GM21447 (cell line): ENCODE data around the gene ELMOD2.
A peak's percentile ranks its signal among the peaks of the same experiment; 100 is the strongest.
"Not testable (repeated sequence)": the region's sequence is repeated elsewhere in the genome, so short reads cannot be mapped to it uniquely, and the experiment has no call there.

Experiments used
- ATAC-seq: cut with Tn5 transposase; IDR thresholded peaks from one replicate; pipeline ENCODE4 v1.9.1; 2021; ENCODE audit not compliant: unreplicated experiment

ELMOD2 gene, protein sequence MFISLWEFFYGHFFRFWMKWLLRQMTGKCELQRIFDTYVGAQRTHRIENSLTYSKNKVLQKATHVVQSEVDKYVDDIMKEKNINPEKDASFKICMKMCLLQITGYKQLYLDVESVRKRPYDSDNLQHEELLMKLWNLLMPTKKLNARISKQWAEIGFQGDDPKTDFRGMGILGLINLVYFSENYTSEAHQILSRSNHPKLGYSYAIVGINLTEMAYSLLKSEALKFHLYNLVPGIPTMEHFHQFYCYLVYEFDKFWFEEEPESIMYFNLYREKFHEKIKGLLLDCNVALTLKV

DNA sequence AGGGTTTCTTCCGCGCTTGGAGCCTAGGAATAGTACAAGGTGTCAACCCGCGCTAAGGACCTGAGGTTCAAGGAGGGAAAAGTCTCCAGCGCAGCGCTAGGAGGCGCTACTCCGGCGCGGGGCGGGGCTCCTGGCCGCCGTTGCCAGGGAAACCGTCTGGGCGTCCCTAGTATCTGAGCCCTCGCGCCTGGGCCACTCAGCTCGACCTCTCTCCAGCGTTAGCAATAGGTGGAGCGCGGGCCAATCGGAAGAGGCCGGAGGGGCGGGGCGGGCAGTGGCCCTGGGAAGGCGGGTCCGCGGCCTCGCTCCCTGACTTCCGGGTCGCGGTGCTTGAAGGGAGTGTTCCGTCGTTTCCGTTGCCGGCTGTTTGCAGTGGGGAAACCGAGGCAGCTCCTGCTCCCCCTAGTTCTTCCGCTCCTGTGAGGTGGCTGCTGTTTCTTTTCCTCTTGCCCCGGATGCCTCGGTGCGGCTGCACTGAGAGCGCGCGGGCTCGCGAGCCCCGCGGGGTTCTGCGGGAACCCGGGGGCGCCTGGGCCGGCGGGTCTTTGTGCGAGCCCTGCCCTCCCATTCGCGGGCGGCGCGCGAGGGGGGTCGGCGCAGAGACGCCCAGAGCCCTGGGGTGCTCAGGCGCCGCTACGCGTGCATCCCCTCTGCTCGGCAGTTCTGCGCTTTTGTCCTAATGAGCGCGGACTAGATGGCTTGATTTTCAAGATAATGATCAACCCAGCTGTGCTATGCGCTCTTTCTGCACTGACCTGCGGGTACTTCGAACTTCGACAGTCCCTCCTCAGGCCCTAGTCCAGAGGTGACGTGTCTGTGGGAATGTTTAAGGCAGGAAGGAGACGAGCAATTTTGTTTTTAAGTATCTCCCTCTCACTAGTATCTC is at the start of gene ELMOD2:
ELMOD2 (plus strand) TSS at position 312 of the 886 bp plus-strand sequence. CDS start 1,261 bp downstream, outside the sequence.
- peak; percentile 100 for ATAC-seq

DNA sequence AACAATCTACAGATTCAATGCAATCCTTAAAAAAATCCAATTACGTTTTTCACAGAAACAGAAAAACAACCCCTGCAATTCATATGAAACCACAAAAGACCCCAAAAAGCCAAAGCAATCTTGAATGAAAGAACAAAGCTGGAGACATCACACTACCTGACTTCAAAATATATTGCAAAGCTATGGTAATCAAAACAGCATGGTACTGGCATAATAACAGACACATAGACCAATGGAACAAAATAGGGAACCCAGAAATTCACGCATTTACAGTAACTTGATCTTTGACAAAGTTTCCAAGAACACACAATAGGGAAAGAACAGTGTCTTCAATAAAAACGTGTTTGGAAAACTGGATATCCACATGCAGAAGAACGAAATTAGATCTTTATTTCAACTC is 40.5 kb upstream of the ELMOD2 start:
- ATAC-seq: no peak

DNA sequence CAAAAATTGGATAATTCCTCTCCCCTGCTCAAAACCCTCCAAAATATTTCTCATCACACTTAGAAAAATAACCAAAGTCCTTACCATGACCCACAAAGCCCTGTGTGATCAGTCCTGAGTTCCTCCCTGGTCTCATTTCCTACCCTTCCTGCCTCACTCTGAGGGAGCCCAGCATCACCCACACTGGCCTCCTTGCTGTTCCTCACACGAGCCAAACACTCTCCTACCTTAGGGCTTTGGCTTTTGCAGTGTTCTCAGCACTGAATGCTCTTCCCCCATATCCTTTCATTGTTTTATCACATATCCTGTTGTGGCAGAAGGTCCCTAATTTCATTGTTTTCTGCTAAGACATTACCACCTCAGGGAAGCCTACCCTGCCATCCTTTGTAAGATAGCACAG is 38.0 kb upstream of the ELMOD2 start:
- no peak for ATAC-seq

DNA sequence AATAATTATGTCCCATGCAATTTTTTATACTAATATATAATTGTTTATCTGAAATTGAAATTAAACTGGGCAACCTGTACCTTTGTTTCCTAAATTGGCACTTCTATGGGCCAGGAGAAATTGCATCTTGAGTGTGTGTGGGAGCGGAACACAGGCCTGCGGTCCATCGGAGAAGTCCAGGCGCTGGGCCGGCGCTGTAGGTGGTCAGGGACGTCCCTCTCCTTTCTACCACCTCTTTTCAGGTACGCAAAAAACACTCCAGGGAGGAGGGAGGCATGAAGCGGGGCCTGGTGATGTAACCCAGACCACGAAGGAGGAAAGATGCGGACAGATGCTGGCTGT is 26.6 kb upstream of the ELMOD2 start:
- ATAC-seq: no peak

DNA sequence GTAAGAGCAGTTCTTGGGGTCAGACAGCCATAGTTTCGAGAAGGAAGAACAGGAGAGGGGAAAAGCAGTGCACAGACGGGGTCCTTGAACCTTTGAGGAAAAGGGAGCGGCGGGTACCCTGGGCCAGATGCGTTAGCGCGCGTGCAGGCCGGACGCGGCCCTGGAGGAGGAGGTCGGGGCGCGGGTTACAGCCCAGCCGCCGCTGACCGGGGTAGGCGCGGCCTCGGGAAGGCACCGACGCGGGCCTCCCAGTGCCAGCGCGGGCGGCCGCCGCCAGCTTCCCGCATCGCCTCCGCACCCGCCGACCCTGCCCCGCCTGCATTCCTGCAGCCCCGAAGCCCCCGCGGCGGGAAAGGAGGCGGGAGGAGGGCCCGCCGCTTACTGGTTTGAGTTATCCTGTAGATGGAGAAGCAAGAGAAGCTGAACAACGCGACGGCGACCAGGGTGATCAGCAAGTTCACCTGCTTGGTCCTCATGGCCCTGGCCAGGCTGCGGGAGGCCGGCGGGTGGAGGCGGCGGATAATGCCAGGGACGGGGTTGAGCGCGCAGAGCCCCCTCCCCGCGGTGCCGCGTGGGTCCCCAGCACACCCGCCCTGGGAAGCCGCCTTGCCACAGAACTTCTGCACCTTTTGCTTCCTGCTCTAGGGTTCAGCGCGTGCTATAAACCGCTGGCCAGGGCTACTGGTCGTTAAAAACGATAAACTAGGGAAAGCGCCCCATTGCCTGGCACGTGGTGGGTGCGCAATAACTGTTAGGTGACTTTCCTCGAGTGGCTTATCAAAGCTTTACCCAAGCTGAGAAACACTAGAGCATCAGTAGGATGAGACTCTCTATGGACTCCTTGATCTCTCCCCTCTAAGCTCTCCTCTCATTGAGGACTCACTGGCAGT is 26.0 kb upstream of the ELMOD2 start, which contains the start of gene MGAT4D:
MGAT4D (minus strand) TSS at position 547 of the 890 bp plus-strand sequence; CDS start at position 476, 71 bp downstream.
- ATAC-seq: no peak

DNA sequence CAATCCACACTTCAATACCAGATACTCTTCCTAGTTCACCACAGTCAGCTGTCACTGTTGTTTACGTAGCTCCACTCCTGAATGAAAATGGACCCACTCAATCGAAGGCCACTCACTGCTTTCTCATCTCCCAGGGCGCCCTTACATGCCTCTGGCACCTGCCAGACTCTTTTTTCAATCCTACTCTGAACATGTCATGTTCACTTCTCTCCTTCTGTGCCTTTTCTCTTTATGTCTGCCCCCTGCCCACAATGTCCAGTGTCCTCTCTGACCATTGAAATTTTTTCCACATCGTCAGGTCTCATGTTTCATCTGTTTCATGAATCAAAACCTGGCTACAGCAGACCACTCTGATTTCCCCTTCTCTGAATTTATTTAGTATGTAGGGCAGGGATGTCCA is 24.6 kb upstream of the ELMOD2 start:
- no peak for ATAC-seq

DNA sequence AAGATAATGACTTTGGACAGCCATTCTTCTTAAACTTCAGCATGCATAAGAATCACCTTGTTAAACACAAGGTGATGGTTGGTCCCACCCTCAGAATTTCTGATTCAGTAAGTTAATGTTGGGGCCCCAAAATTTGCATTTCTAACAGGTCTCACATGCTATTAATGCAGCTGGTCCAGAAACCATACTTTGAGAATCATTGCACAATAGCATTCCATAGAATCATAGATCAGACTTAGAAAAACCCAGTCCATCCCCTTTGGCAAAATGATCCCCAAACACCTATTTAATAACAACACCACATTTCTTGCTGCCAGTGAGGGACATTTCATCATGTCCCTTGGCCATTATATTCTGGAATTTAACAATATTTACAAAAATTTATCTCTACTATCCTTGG is 19.7 kb upstream of the ELMOD2 start:
- no peak for ATAC-seq

DNA sequence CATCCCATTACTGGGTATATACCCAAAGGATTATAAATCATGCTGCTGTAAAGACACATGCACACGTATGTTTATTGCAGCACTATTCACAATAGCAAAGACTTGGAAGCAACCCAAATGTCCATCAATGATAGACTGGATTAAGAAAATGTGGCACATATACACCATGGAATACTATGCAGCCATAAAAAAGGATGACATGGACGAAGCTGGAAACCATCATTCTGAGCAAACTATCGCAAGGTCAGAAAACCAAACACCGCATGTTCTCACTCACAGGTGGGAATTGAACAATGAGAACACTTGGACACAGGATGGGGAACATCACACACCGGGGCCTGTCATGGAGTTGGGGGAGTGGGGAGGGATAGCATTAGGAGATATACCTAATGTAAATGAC is 10.2 kb upstream of the ELMOD2 start:
- not testable (repeated sequence) for ATAC-seq

DNA sequence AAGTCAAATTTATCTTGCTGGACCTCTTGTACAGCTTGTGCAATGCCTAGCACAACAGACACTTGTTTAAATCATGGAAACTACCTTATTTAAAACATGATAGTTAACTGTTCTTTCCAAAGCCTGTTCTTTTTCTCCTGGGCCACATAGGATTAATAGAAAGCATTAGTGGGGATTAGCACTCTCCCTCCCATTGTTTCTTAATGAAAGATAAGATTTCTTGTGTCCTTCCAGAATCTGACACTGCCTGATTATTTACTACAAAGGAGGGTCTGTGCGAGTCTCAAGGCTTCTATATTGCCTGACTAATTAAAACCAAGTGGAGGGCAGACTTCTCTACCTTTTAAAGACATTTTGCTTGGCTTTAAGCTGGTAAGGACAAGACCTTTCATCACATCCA is 8.5 kb upstream of the ELMOD2 start:
- no peak for ATAC-seq

DNA sequence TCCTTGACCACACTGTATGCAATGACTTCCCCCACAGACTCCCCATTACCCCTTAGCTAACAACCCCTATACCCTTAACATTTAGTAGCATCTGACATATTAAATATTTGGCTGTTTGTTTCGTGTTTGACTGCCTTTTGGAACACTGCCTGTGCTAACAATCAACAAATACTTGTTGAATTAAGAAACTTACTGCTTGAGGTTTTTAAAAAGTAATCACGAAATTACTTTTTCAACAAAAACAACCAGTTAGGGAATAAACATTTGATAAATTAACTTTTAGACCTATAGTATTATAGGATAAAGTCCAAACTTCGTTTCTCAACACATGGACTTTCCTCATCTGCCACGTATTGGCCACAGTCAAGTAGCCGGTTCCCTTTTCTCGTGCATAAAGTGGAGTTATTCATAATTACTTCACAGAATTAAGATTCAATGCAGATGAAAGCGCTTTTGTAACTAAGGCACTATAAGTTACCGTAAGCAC is 555 bp upstream of the ELMOD2 start:
- peak; percentile 11 for ATAC-seq

DNA sequence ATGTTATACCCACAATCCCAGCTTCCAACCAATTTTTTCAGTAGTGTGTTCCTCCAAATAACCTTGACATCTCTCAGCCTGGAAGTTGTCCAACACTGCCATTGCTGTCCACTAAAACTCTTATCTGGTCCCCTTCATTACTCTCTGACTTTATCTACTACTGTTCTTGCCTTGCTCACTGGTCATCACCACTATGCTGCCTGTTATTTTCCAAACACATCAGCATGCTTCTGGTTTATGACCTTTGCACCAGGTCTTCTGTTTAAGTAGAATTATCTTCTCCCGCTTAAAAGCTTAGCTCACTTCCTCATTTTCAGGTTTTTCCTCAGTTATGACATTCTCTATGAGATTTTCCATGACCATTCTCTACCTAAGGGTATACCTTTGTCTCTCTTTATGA is 5.5 kb downstream of the ELMOD2 start:
- ATAC-seq: no peak

DNA sequence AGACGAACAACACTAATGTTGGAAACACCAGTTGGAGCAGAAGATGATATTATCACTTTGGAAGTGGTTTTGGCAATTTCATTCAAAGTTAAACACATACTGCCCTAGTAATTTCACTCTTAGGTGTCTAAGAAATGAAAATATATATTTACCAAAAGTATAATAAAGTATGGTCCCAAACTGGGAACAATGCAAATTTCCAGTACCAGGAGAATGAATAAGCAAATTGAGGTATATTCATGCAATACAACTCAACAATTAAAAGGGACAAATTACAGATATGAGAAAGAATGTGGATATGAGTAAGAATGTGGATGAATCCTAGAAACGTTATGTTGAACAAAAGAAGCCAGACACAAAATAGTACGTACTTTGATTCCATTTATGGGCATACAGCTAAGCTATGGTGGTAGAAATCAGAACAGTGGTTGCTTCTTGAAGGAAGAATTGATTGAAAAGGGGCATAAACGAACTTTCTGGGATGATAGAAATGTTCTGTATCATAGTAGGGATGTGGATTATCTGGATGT is 10.0 kb downstream of the ELMOD2 start:
- no peak for ATAC-seq

DNA sequence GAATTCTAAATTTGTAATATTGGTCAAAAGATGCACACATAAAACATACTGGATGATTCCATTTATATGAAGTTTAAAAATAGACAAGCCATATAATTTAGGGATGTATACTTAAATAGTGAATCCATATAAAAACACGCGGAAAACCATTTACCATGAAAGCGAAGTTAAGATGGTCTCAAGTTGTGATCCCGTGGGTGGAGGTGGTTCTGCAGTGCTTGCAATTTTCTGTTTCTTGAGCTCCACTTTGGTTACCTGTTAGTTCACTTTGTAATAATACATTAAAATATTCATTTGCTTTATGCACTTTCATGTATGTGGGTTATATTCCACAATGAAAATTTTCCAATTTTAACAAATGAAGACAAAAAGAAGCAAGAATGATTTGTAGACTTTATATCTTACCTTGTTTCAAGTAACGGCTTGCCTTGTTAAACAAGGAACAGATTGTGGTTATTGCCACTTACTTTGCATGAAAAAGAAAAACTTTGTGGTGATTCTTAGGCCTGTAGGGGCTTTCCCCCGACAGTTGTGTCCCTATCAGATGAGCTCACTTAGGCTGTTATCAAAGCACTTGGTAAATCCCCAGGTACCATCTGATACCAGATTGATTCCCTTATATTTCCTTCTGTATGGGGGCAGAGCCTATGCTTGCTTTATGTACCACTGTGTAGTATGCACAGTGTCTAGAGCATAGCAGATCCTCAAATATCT is 32.6 kb downstream of the ELMOD2 start:
- ATAC-seq: peak; percentile 100

DNA sequence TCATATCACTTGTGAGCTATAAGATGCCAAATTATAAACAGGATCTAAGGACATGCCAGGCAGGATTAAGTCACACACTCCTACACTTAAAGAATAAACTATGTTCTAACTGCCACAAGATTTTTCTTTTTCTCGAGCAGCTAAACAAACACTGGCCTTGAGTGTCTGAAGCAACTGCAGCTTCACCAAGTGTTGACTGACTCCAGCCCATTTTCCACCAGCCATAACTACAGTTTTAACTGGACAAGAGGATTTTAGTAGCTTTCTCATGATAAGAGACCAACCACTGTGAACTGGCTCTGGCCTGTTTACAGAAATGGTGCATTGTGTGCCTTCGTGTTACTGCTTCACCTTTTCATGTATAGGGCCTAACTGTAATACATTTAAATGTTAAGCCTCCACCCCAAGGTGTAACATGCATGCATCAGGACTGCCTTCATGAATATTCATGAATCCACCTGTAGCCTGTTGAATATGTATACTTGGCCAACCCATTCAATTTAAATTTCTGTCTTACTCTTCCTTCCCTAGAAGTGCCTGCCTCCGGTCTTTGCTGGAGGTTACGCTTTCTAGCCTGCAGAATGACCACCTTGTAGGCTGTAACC is 34.0 kb downstream of the ELMOD2 start:
- no peak for ATAC-seq

DNA sequence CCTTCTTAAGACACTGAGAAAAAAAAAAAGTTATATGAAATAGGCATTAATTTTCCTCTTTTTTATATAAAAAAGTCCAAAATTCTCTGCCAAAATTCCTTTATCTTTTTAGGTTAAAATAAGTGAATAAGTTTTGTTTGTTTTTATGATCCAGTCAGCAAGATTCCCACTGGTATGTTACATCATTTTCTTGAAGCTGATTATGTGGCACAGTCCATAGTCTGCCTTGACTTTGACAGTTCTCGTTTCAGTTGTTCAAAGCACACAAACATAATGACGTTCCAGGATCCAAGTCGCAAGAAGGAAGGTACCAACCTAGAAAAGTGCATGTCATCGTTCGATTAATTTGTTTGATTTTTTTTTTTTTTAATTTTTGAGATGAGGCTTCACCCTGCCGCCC is 35.7 kb downstream of the ELMOD2 start:
- ATAC-seq: no peak

DNA sequence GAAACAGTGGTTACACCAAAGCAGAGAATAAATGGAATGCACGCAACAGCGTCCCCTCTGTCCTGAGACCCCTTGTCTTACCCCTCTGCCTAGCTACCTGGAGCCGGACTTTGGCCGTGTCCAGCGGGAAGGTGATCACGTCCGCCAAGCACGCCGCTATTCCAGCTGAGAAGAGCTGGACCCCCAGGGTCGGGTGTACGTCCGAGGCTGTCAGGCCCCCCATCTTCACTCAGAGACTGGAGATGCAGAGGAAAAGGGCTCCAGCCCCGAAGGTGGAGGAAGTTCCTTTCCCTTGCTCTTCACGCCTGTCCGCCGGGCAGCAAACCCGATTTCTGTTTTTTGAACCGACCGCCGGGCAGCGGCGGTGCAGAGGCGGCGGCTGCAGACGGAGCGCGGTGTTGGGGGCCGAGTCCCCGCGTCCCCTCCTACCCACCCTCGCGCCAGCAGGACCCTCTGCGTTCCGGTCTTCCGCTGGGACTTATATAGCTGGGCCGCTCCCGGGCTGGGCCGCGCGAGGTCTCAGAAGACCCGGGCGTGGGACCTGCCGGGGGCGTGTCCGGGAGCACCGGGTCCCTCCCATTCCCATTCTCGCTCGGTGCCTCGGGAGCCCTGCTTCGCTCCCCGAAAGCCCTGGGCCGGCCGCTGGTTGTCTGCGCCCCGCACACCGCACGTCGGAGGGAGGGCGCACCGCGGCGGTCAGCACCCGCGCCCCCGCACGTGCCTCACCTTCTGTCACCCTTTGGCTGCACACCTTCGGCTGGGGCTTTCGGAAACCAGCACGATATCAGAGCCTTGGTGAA is 44.7 kb downstream of the ELMOD2 start, which contains the start of gene UCP1:
UCP1 (minus strand) TSS at position 455 of the 800 bp plus-strand sequence; CDS start at position 223, 232 bp downstream.
- ATAC-seq: no peak

DNA sequence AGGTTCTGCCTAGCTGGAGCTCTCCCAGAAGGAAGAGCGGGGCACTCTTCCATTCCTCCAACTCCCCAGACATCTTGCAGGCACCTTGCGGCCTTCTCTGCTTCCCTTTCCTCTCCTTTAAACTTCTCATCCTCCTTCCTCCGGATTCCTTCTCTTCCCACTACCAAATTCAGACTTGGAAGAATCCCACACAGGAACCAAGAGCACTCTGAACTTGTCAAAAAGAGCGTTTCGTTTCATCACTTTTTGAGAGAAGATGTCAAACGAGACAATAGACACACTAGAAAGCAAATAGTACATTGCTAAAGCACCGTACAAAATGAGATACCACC is 45.3 kb downstream of the ELMOD2 start:
- ATAC-seq: no peak

DNA sequence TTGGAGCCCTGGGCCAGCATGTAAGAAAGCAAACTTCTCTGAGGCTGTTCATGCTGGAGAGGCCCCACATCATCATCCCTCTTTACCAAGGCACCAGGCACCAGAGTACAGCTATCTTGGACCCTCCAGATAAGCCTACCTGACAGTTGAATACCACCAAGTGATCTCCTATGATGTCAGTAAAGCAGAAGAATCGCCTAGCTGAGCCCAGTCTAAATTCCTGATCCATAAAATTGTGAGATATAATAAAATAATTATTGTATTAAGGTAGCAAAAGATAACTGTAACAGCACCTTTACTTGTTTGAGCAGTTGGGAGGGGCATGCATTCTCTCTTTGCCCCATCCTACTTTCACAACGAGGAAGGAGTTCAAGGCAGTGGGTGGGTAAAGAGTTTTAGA is 47.7 kb downstream of the ELMOD2 start:
- ATAC-seq: no peak

DNA sequence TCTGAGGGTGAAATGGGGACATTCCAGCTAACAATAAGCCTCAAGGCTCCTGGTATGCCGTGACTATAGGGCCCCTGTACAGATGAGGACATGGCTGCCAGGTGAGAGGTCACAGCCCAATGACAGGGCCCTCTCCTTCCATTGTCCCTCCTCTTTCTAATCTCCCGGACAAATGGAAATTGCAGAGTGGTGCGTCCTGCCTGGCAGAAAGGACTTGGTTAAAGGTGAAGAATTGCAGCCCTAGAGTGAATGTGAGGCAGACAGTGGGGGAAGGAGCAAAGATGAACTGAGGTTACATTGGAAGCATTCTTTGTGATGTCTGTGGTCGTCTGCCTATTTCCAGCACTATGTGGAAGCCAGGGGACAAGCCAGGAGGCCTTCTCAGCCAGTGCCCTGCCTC is 51.5 kb downstream of the ELMOD2 start:
- no peak for ATAC-seq
